Endothelial cell of umbilical vein (primary cell): ENCODE results near the gene CDK19. TPM values are rescaled to one million over a fixed set of nuclear protein-coding genes. Genes with fewer than 3 reads are reported as not detected.

Source experiments
- BruUV-seq: library from RNA; stranded (reverse); fragments of 400-500 nt; replicated peaks from 2 replicates; lab custom pipeline; 2021; lab: Mats Ljungman, UMichigan
- CTCF ChIA-PET: fragments of 300-600, 350-600 bp; sonication (Branson Sonifier 250); formaldehyde crosslinking; loops from one replicate; lab custom pipeline; 2021; ENCODE audit warnings: antibody characterized with exemption, inconsistent platforms; lab: Charles Lee
- POLR2A ChIA-PET: fragments of 300-600, 350-600 bp; sonication (Branson Sonifier 250); formaldehyde crosslinking; loops from one replicate; lab custom pipeline; 2021; ENCODE audit warnings: antibody characterized with exemption, inconsistent platforms; lab: Charles Lee
- DNase-seq: peaks from one replicate; pipeline ENCODE4 v3.0.0-alpha.2; 2011; ENCODE audit warnings: low read depth, low spot score
- FAIRE-seq: peaks from 2 replicates; lab custom pipeline; 2011; peaks lifted over from hg19 to GRCh38; lab: Jason Lieb, UNC
- H2AFZ ChIP-seq: 2 replicates; pipeline ENCODE4 v1.6.0; 2012; ENCODE audit warnings: low read depth, low read length, control low read depth, inconsistent platforms
- H3K27ac ChIP-seq: 2 replicates; pipeline ENCODE4 v1.5.1; 2011; ENCODE audit warnings: low read depth, mild to moderate bottlenecking, control low read depth, low read length, moderate library complexity; ENCODE audit not compliant: insufficient read depth
- H3K27me3 ChIP-seq, 2 experiments: 2 replicates each; pipeline versions ENCODE4 v1.6.0 to v1.6.1; 2011; ENCODE audit warnings: low read length in 2 of 2, mixed read lengths in 1 of 2; ENCODE audit not compliant: control insufficient read depth in 2 of 2, insufficient read depth in 2 of 2
- H3K36me3 ChIP-seq, 2 experiments: 2 replicates in 1 of 2; 3 replicates in 1 of 2; pipeline ENCODE4 v1.5.1; 2011; ENCODE audit warnings: low read length in 2 of 2, mild to moderate bottlenecking in 1 of 2, moderate library complexity in 1 of 2; ENCODE audit not compliant: control insufficient read depth in 2 of 2, insufficient read depth in 2 of 2; ENCODE audit errors: extremely low read depth in 1 of 2
- H3K4me1 ChIP-seq: 3 replicates; pipeline ENCODE4 v1.5.1; 2011; ENCODE audit warnings: mild to moderate bottlenecking, low read length; ENCODE audit not compliant: control insufficient read depth, insufficient read depth; ENCODE audit errors: extremely low read depth
- H3K4me2 ChIP-seq: 2 replicates; pipeline ENCODE4 v1.6.1; 2011; ENCODE audit warnings: low read length, control low read depth, mixed read lengths; ENCODE audit not compliant: insufficient read depth
- H3K4me3 ChIP-seq, 3 experiments: fragments of 200-600 bp in 1 of 3; sonication (generic), shearing (Covaris generic) in 1 of 3; replicated peaks in 1 of 3; 2 replicates each; pipeline ENCODE4 v1.5.1; 2011 to 2016; ENCODE audit warnings: control low read depth in 3 of 3, low read length in 3 of 3, mild to moderate bottlenecking in 2 of 3, inconsistent platforms in 1 of 3, low read depth in 1 of 3, moderate library complexity in 1 of 3; ENCODE audit not compliant: insufficient read depth in 1 of 3
- H3K79me2 ChIP-seq: 2 replicates; pipeline ENCODE4 v1.6.0; 2012; ENCODE audit warnings: low read length, inconsistent platforms; ENCODE audit not compliant: control insufficient read depth, insufficient read depth
- H3K9ac ChIP-seq: replicated peaks from 2 replicates; pipeline ENCODE3; 2011; ENCODE audit warnings: low read length, control low read depth; ENCODE audit not compliant: insufficient read depth; ENCODE audit errors: extremely low read depth
- H3K9me1 ChIP-seq: replicated peaks from 3 replicates; pipeline ENCODE4 v1.6.0; 2011; ENCODE audit warnings: mild to moderate bottlenecking, low read length; ENCODE audit not compliant: control insufficient read depth, insufficient read depth; ENCODE audit errors: extremely low read depth
- H3K9me3 ChIP-seq: replicated peaks from 2 replicates; pipeline ENCODE4 v1.5.1; 2012; ENCODE audit warnings: low read length, inconsistent platforms; ENCODE audit not compliant: control insufficient read depth, insufficient read depth
- H4K20me1 ChIP-seq: replicated peaks from 2 replicates; pipeline ENCODE3; 2011; ENCODE audit warnings: mild to moderate bottlenecking, low read length; ENCODE audit not compliant: control insufficient read depth, insufficient read depth; ENCODE audit errors: extremely low read depth
- CTCF ChIP-seq, 2 donors: IDR thresholded peaks; 1 replicate in 1 of 2; 2 replicates in 1 of 2; pipeline ENCODE4 v1.5.1; 2011; ENCODE audit warnings: low read length in 2 of 2, mild to moderate bottlenecking in 2 of 2, moderate library complexity in 2 of 2, control low read depth in 1 of 2, inconsistent platforms in 1 of 2, low read depth in 1 of 2; ENCODE audit not compliant: insufficient read depth in 1 of 2; ENCODE audit errors: extremely low read depth in 1 of 2
- EZH2 ChIP-seq: IDR thresholded peaks from 2 replicates; pipeline ENCODE4 v1.6.1; 2012; ENCODE audit warnings: borderline replicate concordance, low read depth, mild to moderate bottlenecking, moderate library complexity, low read length, inconsistent platforms; ENCODE audit not compliant: severe bottlenecking
- FOS ChIP-seq: IDR thresholded peaks from 2 replicates; pipeline ENCODE4 v1.6.1; 2011; ENCODE audit warnings: mild to moderate bottlenecking, low read length, moderate library complexity, borderline replicate concordance; ENCODE audit not compliant: insufficient read depth
- GATA2 ChIP-seq: IDR thresholded peaks from 2 replicates; pipeline ENCODE4 v1.7.0; 2011; ENCODE audit warnings: low read depth, mild to moderate bottlenecking, moderate library complexity, mixed read lengths, low read length; ENCODE audit not compliant: insufficient read length, insufficient read depth
- JUN ChIP-seq: IDR thresholded peaks from 2 replicates; pipeline ENCODE4 v1.6.1; 2011; ENCODE audit warnings: borderline replicate concordance, low read depth; ENCODE audit not compliant: insufficient read length, insufficient read depth
- MAX ChIP-seq: IDR thresholded peaks from 2 replicates; pipeline ENCODE4 v1.6.1; 2011; ENCODE audit not compliant: insufficient read depth, insufficient read length
- MYC ChIP-seq: IDR thresholded peaks from one replicate; pipeline ENCODE4 v1.6.1; 2011; ENCODE audit warnings: mild to moderate bottlenecking, low read depth, low read length
- POLR2A ChIP-seq: IDR thresholded peaks from 2 replicates; pipeline ENCODE4 v1.6.1; 2012; ENCODE audit warnings: low read depth, mild to moderate bottlenecking, control low read depth, low read length
- POLR2AphosphoS5 ChIP-seq: IDR thresholded peaks from 2 replicates; pipeline ENCODE4 v1.6.1; 2012; ENCODE audit warnings: low read depth, mild to moderate bottlenecking, control low read depth, low read length, moderate library complexity; ENCODE audit not compliant: insufficient read depth
- dilution Hi-C: fragments of 300-500 bp; cut with MboI; formaldehyde crosslinking; loops from one replicate; pipeline ENCODE4 v1.15.0; 2019; ENCODE audit warnings: low sequenced_read_pairs; ENCODE audit not compliant: extremely low pct_ligation_motif_present
- intact Hi-C: fragments of 100-400 bp; cut with micrococcal nuclease; formaldehyde crosslinking; loops from one replicate; pipeline ENCODE4 v1.10.0; 2022
- polyA plus RNA-seq, 4 experiments: library from polyadenylated mRNA; depleted of rRNA in 3 of 4; stranded (reverse) in 3 of 4; unstranded in 1 of 4; fragments of >200 nt; gene quantifications; 2 replicates each; pipeline versions ENCODE4 v1.2.1 to v1.2.3, GENCODE V29; 2011 to 2012; ENCODE audit warnings: missing spikeins in 1 of 4
- total RNA-seq: library from RNA; stranded (reverse); gene quantifications from 2 replicates; pipeline ENCODE4 v1.2.3, GENCODE V29; 2021

Gene CDK19
- total and polyA plus RNA-seq, 2 donors (not counting 3 experiments of a cell fraction or from before 2014, with no cell fraction given): 4.6 to 12.1 TPM

GRCh38 chr6:110674096-110674495 lies 141.2 kb downstream of the CDK19 start:
- Histone ChIP-seq H3K4me1 (no peaks in the 10 kb centered on the region), H3K27me3 (no peaks in the 10 kb centered on the region), H3K79me2 (no peaks in the 10 kb centered on the region), H3K4me2 (no peak overlapping the region), H4K20me1 (no peaks in the 10 kb centered on the region), H2AFZ (no peak overlapping the region), H3K36me3 (no peaks in the 10 kb centered on the region), H3K9me3 (no peaks in the 10 kb centered on the region), H3K9ac (no peak overlapping the region), H3K4me3 (no peak overlapping the region), H3K9me1 (no peaks in the 10 kb centered on the region), H3K27ac (no peak overlapping the region)
- ChIA-PET CTCF (interaction anchor here (1.0 to 1.2 kb wide), 3 partner anchors 8 to 188 kb away, joined by 3 read pairs; no protein-coding TSS in a partner anchor), POLR2A (no interaction called here)
- FAIRE-seq: no peak
- BruUV-seq: no TSS peak
- intact Hi-C loops (no loop called here), dilution Hi-C loops (no loop called here)
- no peak for DNase-seq
- TF ChIP-seq MYC (no peak), CTCF (IDR thresholded peaks at IDR 0.05; ENCODE audit: extremely low read depth in 1 of 2, insufficient read depth in 1 of 2, low read depth in 1 of 2, low read length in 2 of 2) (no peak), JUN (no peak)

GRCh38 chr6:110672122-110672521 lies 143.1 kb downstream of the CDK19 start:
- no peaks in the 10 kb centered on the region for H3K9me3 ChIP-seq
- H2AFZ ChIP-seq: no peak overlapping the region
- no peaks in the 10 kb centered on the region for H3K79me2 ChIP-seq
- no peaks in the 10 kb centered on the region for H3K36me3 ChIP-seq
- intact Hi-C loops (no loop called here), dilution Hi-C loops (no loop called here)
- H3K4me3 ChIP-seq: no peak overlapping the region
- no peaks in the 10 kb centered on the region for H4K20me1 ChIP-seq
- BruUV-seq: no TSS peak
- DNase-seq: no peak
- no peak overlapping the region for H3K27ac ChIP-seq
- H3K27me3 ChIP-seq: no peaks in the 10 kb centered on the region
- H3K9me1 ChIP-seq: no peaks in the 10 kb centered on the region
- POLR2A ChIA-PET: no interaction called here
- no peak for FAIRE-seq
- H3K4me2 ChIP-seq: no peak overlapping the region
- no peak for TF ChIP-seq FOS
- no peak for TF ChIP-seq MYC
- TF ChIP-seq POLR2A: no peak
- TF ChIP-seq POLR2AphosphoS5: no peak
- no peak for TF ChIP-seq GATA2
- no peak for TF ChIP-seq EZH2
- TF ChIP-seq CTCF (IDR thresholded peaks at IDR 0.05; ENCODE audit: extremely low read depth in 1 of 2, insufficient read depth in 1 of 2, low read depth in 1 of 2, low read length in 2 of 2): no peak
- TF ChIP-seq JUN: no peak
- no peak for TF ChIP-seq MAX
- CTCF ChIA-PET: no interaction called here
- H3K4me1 ChIP-seq: no peaks in the 10 kb centered on the region
- H3K9ac ChIP-seq: no peak overlapping the region
